ENCODE results near the gene GHDC. TPM values are rescaled to one million over a fixed set of nuclear protein-coding genes. Genes with fewer than 3 reads are reported as not detected.

The GHDC gene
- total RNA-seq, 1 experiment from 2014 or later = 3.7 TPM

GRCh38 chr17:42233994-42234393 is 39.7 kb upstream of the GHDC start:
- no peaks in the 10 kb centered on the region for H3K9me3 ChIP-seq (ENCODE audit: low read depth, low read length, poor library complexity, severe bottlenecking)
- ChIA-PET CTCF (no interaction called here), POLR2A (ENCODE audit: low non-redundant PET) (no interaction called here)
- no peaks in the 10 kb centered on the region for H3K27me3 ChIP-seq (replicated peaks; ENCODE audit: insufficient read depth, low read depth, low read length, poor library complexity)
- no peak overlapping the region for H3K4me3 ChIP-seq (ENCODE audit: low read depth, low read length, poor library complexity, severe bottlenecking)
- no peak for TF ChIP-seq CTCF (conservative IDR thresholded peaks at IDR 0.05; ENCODE audit: low read depth, low read length)
- no peak for TF ChIP-seq EZH2 (IDR thresholded peaks at IDR 0.05; ENCODE audit: borderline replicate concordance, low read depth, low read length, poor library complexity, severe bottlenecking)
- no peaks in the 10 kb centered on the region for H3K4me1 ChIP-seq (ENCODE audit: insufficient read depth, low read length, poor library complexity, severe bottlenecking)
- intact Hi-C loops (cut with micrococcal nuclease; ENCODE audit: unreplicated experiment) = no loop called here
- no peaks in the 10 kb centered on the region for H3K36me3 ChIP-seq (ENCODE audit: insufficient read depth, low read length, poor library complexity, severe bottlenecking)
- H3K27ac ChIP-seq (ENCODE audit: low read depth, low read length, poor library complexity, severe bottlenecking) = no peak overlapping the region
- DNase-seq (ENCODE audit: low spot score) = no peak
- no TSS peak for BruUV-seq (replicated peaks)

DNA sequence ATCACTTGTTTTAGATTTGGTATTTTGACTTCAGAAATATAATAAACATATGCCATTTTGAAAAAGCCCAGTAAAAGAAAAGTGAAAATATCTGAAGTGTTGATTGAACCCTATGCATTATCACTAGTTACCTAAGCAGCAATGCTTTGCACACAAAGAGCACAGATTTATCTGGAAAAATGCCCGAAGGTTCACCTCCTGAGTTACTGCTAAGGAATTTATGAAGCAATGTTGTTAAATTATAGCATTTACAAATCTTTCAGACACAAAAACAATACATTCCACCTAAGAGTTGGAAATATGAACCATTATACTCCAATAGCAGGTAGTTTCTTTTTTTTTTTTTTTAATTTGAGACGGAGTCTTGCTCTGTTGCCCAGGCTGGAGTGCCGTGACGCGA is 38.9 kb upstream of the GHDC start:
- H3K27ac ChIP-seq (ENCODE audit: low read depth, low read length, poor library complexity, severe bottlenecking) = no peak overlapping the region
- H3K4me1 ChIP-seq (ENCODE audit: insufficient read depth, low read length, poor library complexity, severe bottlenecking) = no peaks in the 10 kb centered on the region
- POLR2A ChIA-PET (ENCODE audit: low non-redundant PET) = no interaction called here
- DNase-seq (ENCODE audit: low spot score) = no peak
- CTCF ChIA-PET = no interaction called here
- TF ChIP-seq CTCF (conservative IDR thresholded peaks at IDR 0.05; ENCODE audit: low read depth, low read length) (no peak), EZH2 (IDR thresholded peaks at IDR 0.05; ENCODE audit: borderline replicate concordance, low read depth, low read length, poor library complexity, severe bottlenecking) (no peak)
- no peaks in the 10 kb centered on the region for H3K9me3 ChIP-seq (ENCODE audit: low read depth, low read length, poor library complexity, severe bottlenecking)
- intact Hi-C loops (cut with micrococcal nuclease; ENCODE audit: unreplicated experiment) = no loop called here
- no peak overlapping the region for H3K4me3 ChIP-seq (ENCODE audit: low read depth, low read length, poor library complexity, severe bottlenecking)
- no peaks in the 10 kb centered on the region for H3K27me3 ChIP-seq (replicated peaks; ENCODE audit: insufficient read depth, low read depth, low read length, poor library complexity)
- no TSS peak for BruUV-seq (replicated peaks)
- H3K36me3 ChIP-seq (ENCODE audit: insufficient read depth, low read length, poor library complexity, severe bottlenecking) = no peaks in the 10 kb centered on the region

DNA sequence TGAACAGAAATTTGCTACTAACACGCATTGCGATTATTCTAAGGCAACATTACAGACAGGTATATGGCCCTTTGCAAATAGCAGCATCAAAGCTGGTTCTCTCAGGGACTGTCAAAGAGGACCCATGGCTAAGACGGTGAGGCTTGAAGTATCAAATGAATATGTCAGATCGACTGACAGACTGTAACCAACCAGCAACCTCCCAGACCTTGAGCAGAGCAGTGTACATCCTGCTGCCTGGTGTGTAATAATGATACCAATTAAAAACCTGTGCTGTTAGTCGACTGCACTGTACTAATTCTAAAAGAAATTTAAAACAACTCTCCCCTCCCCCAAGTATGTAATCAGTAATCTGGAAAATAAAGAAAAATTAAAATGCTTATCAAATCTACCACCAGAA is 35.9 kb upstream of the GHDC start:
- Histone ChIP-seq H3K4me1 (ENCODE audit: insufficient read depth, low read length, poor library complexity, severe bottlenecking) (no peaks in the 10 kb centered on the region), H3K36me3 (ENCODE audit: insufficient read depth, low read length, poor library complexity, severe bottlenecking) (no peaks in the 10 kb centered on the region), H3K27me3 (replicated peaks; ENCODE audit: insufficient read depth, low read depth, low read length, poor library complexity) (no peaks in the 10 kb centered on the region), H3K4me3 (ENCODE audit: low read depth, low read length, poor library complexity, severe bottlenecking) (no peak overlapping the region), H3K27ac (ENCODE audit: low read depth, low read length, poor library complexity, severe bottlenecking) (no peak overlapping the region), H3K9me3 (ENCODE audit: low read depth, low read length, poor library complexity, severe bottlenecking) (no peaks in the 10 kb centered on the region)
- POLR2A ChIA-PET (ENCODE audit: low non-redundant PET) = no interaction called here
- DNase-seq (ENCODE audit: low spot score) = no peak
- CTCF ChIA-PET = no interaction called here
- TF ChIP-seq EZH2 (IDR thresholded peaks at IDR 0.05; ENCODE audit: borderline replicate concordance, low read depth, low read length, poor library complexity, severe bottlenecking) (no peak), CTCF (conservative IDR thresholded peaks at IDR 0.05; ENCODE audit: low read depth, low read length) (no peak)
- no TSS peak for BruUV-seq (replicated peaks)
- intact Hi-C loops (cut with micrococcal nuclease; ENCODE audit: unreplicated experiment) = no loop called here
